ENCODE results near the gene ATXN7L1.

Gene ATXN7L1

DNA sequence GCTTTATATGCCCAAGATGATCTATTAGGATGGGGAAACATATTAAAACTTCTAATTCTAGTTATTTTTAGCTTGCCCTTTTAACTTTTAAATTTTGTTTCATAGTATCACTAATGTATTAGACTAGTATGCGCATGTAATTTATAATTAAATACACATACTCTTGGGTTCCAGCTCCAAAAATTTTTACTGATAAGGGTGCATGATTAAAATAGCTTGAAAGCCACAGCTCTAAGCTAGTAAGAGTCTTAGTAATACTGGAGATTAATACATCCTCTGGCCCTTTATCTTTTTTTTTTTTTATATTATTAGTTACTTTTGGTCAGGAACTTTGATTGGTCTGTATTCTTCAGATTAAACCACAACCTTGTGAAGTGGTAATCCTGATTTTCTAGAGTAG is 53.6 kb downstream of the ATXN7L1 start:
- CTCF ChIA-PET, result interaction anchor here (1.3 kb wide), 1 partner anchor 9 kb away, joined by 3 read pairs; no protein-coding TSS in a partner anchor
- POLR2A ChIA-PET, result no interaction called here
- no peak for DNase-seq (ENCODE audit: extremely low spot score)
- TF ChIP-seq CTCF (IDR thresholded peaks at IDR 0.05; ENCODE audit: control extremely low read depth, extremely low read depth, low read depth, missing control alignments), result no peak

DNA sequence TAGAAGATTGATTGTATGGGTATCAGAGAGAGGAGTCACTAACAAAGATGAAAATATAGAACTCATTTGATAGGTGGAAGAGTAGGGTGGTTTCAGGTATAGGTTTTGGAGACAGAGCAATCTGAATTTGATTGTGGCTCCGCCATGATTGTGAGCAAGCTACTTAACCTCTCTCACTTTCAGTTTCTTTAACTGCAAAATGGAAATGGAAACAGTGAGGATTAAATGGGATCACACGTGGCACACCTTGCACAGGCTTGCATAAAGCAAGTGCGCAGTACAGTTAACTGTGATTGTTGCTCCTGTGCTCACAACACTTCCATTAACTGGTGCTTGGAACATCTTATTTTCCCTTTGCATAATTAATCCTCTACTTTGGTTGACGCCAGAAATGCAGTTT is 54.9 kb downstream of the ATXN7L1 start:
- ChIA-PET CTCF (interaction anchor here (1.3 kb wide), 1 partner anchor 56 kb away, joined by 3 read pairs; no protein-coding TSS in a partner anchor), POLR2A (no interaction called here)
- no peak for DNase-seq (ENCODE audit: extremely low spot score)
- no peak for TF ChIP-seq CTCF (IDR thresholded peaks at IDR 0.05; ENCODE audit: control extremely low read depth, extremely low read depth, low read depth, missing control alignments)

DNA sequence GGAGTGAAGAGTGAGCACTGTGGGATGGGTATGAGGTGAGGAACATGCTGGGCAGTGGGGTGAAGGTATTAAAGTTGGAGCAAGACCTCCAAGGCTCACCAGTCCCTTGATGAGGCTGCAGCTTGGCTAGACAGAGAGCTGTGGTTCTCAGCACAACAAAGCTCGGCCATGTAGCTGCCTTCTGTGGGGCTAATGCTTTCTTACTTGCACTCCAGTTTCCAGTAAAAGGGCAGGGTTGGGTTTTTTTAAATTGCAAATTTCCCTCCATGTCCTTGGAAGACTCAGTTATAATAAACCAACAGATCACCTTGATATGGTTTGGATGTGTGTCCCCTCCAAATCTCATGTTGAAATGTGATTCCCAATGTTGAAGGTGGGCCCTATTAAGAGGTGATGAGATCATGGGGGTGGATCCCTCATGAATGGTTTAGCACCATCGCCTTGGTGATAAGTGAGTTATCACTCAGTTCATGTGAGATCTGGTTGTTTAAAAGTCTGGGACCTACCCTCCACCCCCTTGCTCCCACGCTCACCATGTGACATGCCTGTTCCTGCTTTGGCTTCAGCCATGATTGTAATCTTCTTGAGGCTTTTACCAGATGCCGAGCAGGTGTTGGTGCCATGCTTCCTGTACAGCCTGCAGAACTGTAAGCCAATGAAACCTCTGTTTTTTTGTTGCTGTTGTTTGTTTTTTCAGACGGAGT is 55.9 kb downstream of the ATXN7L1 start:
- no peak for DNase-seq (ENCODE audit: extremely low spot score)
- POLR2A ChIA-PET, result no interaction called here
- CTCF ChIA-PET, result no interaction called here
- no peak for TF ChIP-seq CTCF (IDR thresholded peaks at IDR 0.05; ENCODE audit: control extremely low read depth, extremely low read depth, low read depth, missing control alignments)

DNA sequence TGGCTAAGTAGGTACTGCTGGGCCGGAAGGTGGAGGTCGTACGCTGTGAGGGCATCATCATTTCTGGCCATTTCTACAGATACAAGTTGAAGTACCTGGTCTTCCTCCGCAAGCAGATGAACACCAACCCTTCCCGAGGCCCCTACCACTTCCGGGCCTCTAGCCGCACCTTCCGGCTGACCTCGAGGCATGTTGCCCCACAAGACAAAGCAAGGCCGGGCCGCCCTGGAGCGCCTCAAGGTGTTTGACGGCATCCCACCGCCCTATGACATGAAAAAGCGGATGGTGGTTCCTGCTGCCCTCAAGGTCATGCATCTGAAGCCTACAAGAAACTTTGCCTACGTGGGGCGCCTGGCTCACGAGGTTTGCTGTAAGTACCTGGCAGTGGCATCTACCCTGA is 56.8 kb downstream of the ATXN7L1 start:
- no peak for TF ChIP-seq CTCF (IDR thresholded peaks at IDR 0.05; ENCODE audit: control extremely low read depth, extremely low read depth, low read depth, missing control alignments)
- ChIA-PET POLR2A (interaction anchor here (0.6 kb wide), 1 partner anchor 427 kb away, joined by 6 read pairs; no protein-coding TSS in a partner anchor), CTCF (no interaction called here)

GRCh38 chr7:105816954-105817615 is 59.3 kb downstream of the ATXN7L1 start:
- DNase-seq (ENCODE audit: extremely low spot score), result no peak
- CTCF ChIA-PET, result interaction anchor here (1.2 to 1.8 kb wide), 2 partner anchors 12 to 33 kb away, joined by 3 to 6 read pairs; no protein-coding TSS in a partner anchor
- POLR2A ChIA-PET, result interaction anchor here (0.6 kb wide), 1 partner anchor 7 kb away, joined by 5 read pairs; no protein-coding TSS in a partner anchor
- TF ChIP-seq CTCF (IDR thresholded peaks at IDR 0.05; ENCODE audit: control extremely low read depth, extremely low read depth, low read depth, missing control alignments), result no peak

More for the DNA sequence above, 56.8 kb downstream of the ATXN7L1 start:
- no peak for DNase-seq (ENCODE audit: extremely low spot score)

GRCh38 chr7:105816266-105816843 is 60.0 kb downstream of the ATXN7L1 start:
- ChIA-PET CTCF (interaction anchor here (1.2 to 1.8 kb wide), 2 partner anchors 11 to 21 kb away, joined by 3 to 6 read pairs; no protein-coding TSS in a partner anchor), POLR2A (interaction anchor here (0.6 kb wide), 1 partner anchor 8 kb away, joined by 5 read pairs; no protein-coding TSS in a partner anchor)
- DNase-seq (ENCODE audit: extremely low spot score), result no peak

More at GRCh38 chr7:105816266-105816843, 60.0 kb downstream of the ATXN7L1 start:
- no peak for TF ChIP-seq CTCF (IDR thresholded peaks at IDR 0.05; ENCODE audit: control extremely low read depth, extremely low read depth, low read depth, missing control alignments)

Measured in GM10248 (cell line).